MCF 10A (cell line): ENCODE data around the gene NELL2. TPM values are rescaled to one million over a fixed set of nuclear protein-coding genes. Genes with fewer than 3 reads are reported as not detected.

Source experiments
- BruUV-seq: library from RNA; stranded (reverse); fragments of 400-500 nt; replicated peaks from 2 replicates; lab custom pipeline; 2021; lab: Mats Ljungman, UMichigan
- CTCF ChIA-PET: fragments of 300-600 bp; sonication (Branson Sonifier 250); formaldehyde crosslinking; extraction: SDS; loops from one replicate; lab custom pipeline; 2021; ENCODE audit warnings: antibody characterized with exemption, inconsistent platforms; lab: Yijun Ruan, JAX
- POLR2A ChIA-PET: fragments of 300-600, 350-650 bp; sonication (Branson Sonifier 250); formaldehyde crosslinking; extraction: SDS; loops from one replicate; lab custom pipeline; 2020; ENCODE audit warnings: antibody characterized with exemption, inconsistent platforms; lab: Yijun Ruan, JAX
- DNase-seq: peaks from one replicate; pipeline ENCODE4 v3.0.0-alpha.2; 2018; ENCODE audit not compliant: unreplicated experiment
- H3K27ac Mint-ChIP-seq: one replicate; pipeline ENCODE4 v1.8.0; 2022; ENCODE audit warnings: mild to moderate bottlenecking, low read depth, mixed read lengths; ENCODE audit not compliant: unreplicated experiment
- H3K27me3 Mint-ChIP-seq: one replicate; pipeline ENCODE4 v1.8.0; 2022; ENCODE audit warnings: mixed read lengths; ENCODE audit not compliant: insufficient read depth, unreplicated experiment
- H3K36me3 Mint-ChIP-seq: one replicate; pipeline ENCODE4 v1.8.0; 2022; ENCODE audit warnings: mild to moderate bottlenecking, moderate library complexity, mixed read lengths; ENCODE audit not compliant: insufficient read depth, unreplicated experiment
- H3K4me1 Mint-ChIP-seq: one replicate; pipeline ENCODE4 v1.8.0; 2022; ENCODE audit warnings: mixed read lengths; ENCODE audit not compliant: insufficient read depth, unreplicated experiment
- H3K4me3 Mint-ChIP-seq: one replicate; pipeline ENCODE4 v1.8.0; 2022; ENCODE audit warnings: mild to moderate bottlenecking, moderate library complexity, mixed read lengths; ENCODE audit not compliant: unreplicated experiment
- H3K9me3 Mint-ChIP-seq: one replicate; pipeline ENCODE4 v1.8.0; 2022; ENCODE audit warnings: mixed read lengths; ENCODE audit not compliant: unreplicated experiment
- CTCF ChIP-seq: fragments of 200-600 bp; IDR thresholded peaks from one replicate; pipeline ENCODE4 v1.8.0; 2022; ENCODE audit warnings: antibody characterized with exemption, mild to moderate bottlenecking; ENCODE audit not compliant: unreplicated experiment
- intact Hi-C: fragments of 100-400 bp; cut with micrococcal nuclease; formaldehyde crosslinking; loops from 2 replicates; pipeline ENCODE4 v1.14.1; 2022
- total RNA-seq: library from RNA; stranded (reverse); gene quantifications from 2 replicates; pipeline ENCODE4 v1.2.3, GENCODE V29; 2022

NELL2 gene
- total RNA-seq, 1 experiment from 2014 or later, result not detected

GRCh38 chr12:44640427-44641190, 235.5 kb downstream of the NELL2 start:
- no peak for TF ChIP-seq CTCF
- intact Hi-C loops, result no loop called here
- ChIA-PET CTCF (interaction anchor here (0.6 to 0.7 kb wide), 3 partner anchors 13 to 206 kb away, joined by 3 to 4 read pairs (median 4); no protein-coding TSS in a partner anchor), POLR2A (interaction anchor here (0.6 kb wide), 1 partner anchor 279 kb away, joined by 3 read pairs; no protein-coding TSS in a partner anchor)
- no peaks in the 10 kb centered on the region for H3K4me1 Mint-ChIP-seq
- H3K9me3 Mint-ChIP-seq, result no peaks in the 10 kb centered on the region
- no peaks in the 10 kb centered on the region for H3K36me3 Mint-ChIP-seq
- H3K4me3 Mint-ChIP-seq, result no peak overlapping the region
- no peak overlapping the region for H3K27ac Mint-ChIP-seq
- no peak for DNase-seq
- H3K27me3 Mint-ChIP-seq, result peaks cover 56% of the 10 kb centered on the region
- BruUV-seq, result no TSS peak

GRCh38 chr12:44637875-44638274, 238.2 kb downstream of the NELL2 start:
- ChIA-PET CTCF (no interaction called here), POLR2A (no interaction called here)
- Mint-ChIP-seq H3K27me3 (peaks cover 51% of the 10 kb centered on the region), H3K27ac (no peak overlapping the region), H3K4me1 (no peaks in the 10 kb centered on the region), H3K4me3 (no peak overlapping the region), H3K9me3 (no peaks in the 10 kb centered on the region), H3K36me3 (no peaks in the 10 kb centered on the region)
- TF ChIP-seq CTCF, result no peak
- intact Hi-C loops, result no loop called here
- no TSS peak for BruUV-seq
- no peak for DNase-seq

GRCh38 chr12:44628180-44628579, 247.9 kb downstream of the NELL2 start:
- no peak for DNase-seq
- H3K27ac Mint-ChIP-seq, result no peak overlapping the region
- BruUV-seq, result no TSS peak

More at GRCh38 chr12:44628180-44628579, 247.9 kb downstream of the NELL2 start:
- ChIA-PET POLR2A (no interaction called here), CTCF (interaction anchor here (0.6 to 0.7 kb wide), 3 partner anchors 12 to 49 kb away, joined by 3 to 4 read pairs (median 3); no protein-coding TSS in a partner anchor)
- Mint-ChIP-seq H3K36me3 (no peaks in the 10 kb centered on the region), H3K4me1 (no peaks in the 10 kb centered on the region), H3K4me3 (no peak overlapping the region), H3K27me3 (peaks cover 79% of the 10 kb centered on the region), H3K9me3 (no peaks in the 10 kb centered on the region)
- intact Hi-C loops, result no loop called here
- TF ChIP-seq CTCF, result no peak
